Mesenchymal stem cell (in vitro differentiated cells and primary cell): ENCODE results near the gene LRP1B.

Experiments used
- DNase-seq: peaks from one replicate; pipeline ENCODE4 v3.0.0-alpha.2; 2013
- H2AFZ ChIP-seq: one replicate; pipeline ENCODE4 v1.6.1; 2013; ENCODE audit warnings: low read depth, mild to moderate bottlenecking, control low read depth, inconsistent platforms, low read length, moderate library complexity
- H2AK5ac ChIP-seq: 2 replicates; pipeline ENCODE4 v1.6.1; 2013; ENCODE audit warnings: low read length, moderate library complexity, mild to moderate bottlenecking, inconsistent platforms; ENCODE audit not compliant: severe bottlenecking
- H2BK120ac ChIP-seq: one replicate; pipeline ENCODE4 v1.6.1; 2013; ENCODE audit warnings: low read depth, mild to moderate bottlenecking, inconsistent platforms, low read length, moderate library complexity
- H2BK12ac ChIP-seq, 2 experiments: one replicate each; pipeline ENCODE4 v1.6.1; 2013; ENCODE audit warnings: inconsistent platforms in 2 of 2, low read length in 2 of 2, mild to moderate bottlenecking in 2 of 2, moderate library complexity in 2 of 2, control low read depth in 1 of 2
- H2BK15ac ChIP-seq: one replicate; pipeline ENCODE4 v1.6.1; 2013; ENCODE audit warnings: mild to moderate bottlenecking, low read depth, inconsistent platforms; ENCODE audit not compliant: poor library complexity, severe bottlenecking
- H2BK5ac ChIP-seq: 2 replicates; pipeline ENCODE4 v1.6.1; 2013; ENCODE audit warnings: low read depth, mild to moderate bottlenecking, low read length, control low read depth, inconsistent platforms; ENCODE audit not compliant: poor library complexity, severe bottlenecking
- H3K14ac ChIP-seq, 2 experiments: one replicate each; pipeline ENCODE4 v1.6.1; 2013; ENCODE audit warnings: inconsistent platforms in 2 of 2, low read length in 2 of 2, control low read depth in 1 of 2, mild to moderate bottlenecking in 1 of 2, moderate library complexity in 1 of 2
- H3K18ac ChIP-seq, 2 experiments: one replicate each; pipeline ENCODE4 v1.6.1; 2013; ENCODE audit warnings: inconsistent platforms in 2 of 2, low read length in 2 of 2, control low read depth in 1 of 2, low read depth in 1 of 2, mild to moderate bottlenecking in 1 of 2
- H3K23ac ChIP-seq, 2 experiments: one replicate each; pipeline ENCODE4 v1.6.1; 2013; ENCODE audit warnings: inconsistent platforms in 2 of 2, low read length in 2 of 2, mild to moderate bottlenecking in 2 of 2, moderate library complexity in 2 of 2, control low read depth in 1 of 2
- H3K27ac ChIP-seq: 2 replicates; pipeline ENCODE4 v1.5.1; 2013; ENCODE audit warnings: mild to moderate bottlenecking, moderate library complexity, low read length, control low read depth, inconsistent platforms; ENCODE audit not compliant: poor library complexity, severe bottlenecking
- H3K27me3 ChIP-seq, 2 experiments: 2 replicates each; pipeline versions ENCODE4 v1.6.1 to v1.7.0; 2013; ENCODE audit warnings: low read length in 2 of 2, mild to moderate bottlenecking in 2 of 2, moderate library complexity in 2 of 2, control low read depth in 1 of 2, inconsistent platforms in 1 of 2; ENCODE audit not compliant: control insufficient read depth in 1 of 2, insufficient read depth in 1 of 2
- H3K36me3 ChIP-seq, 2 experiments: 2 replicates each; pipeline versions ENCODE4 v1.6.1 to v1.7.0; 2013; ENCODE audit warnings: low read length in 2 of 2, control low read depth in 1 of 2, inconsistent platforms in 1 of 2, low read depth in 1 of 2, mild to moderate bottlenecking in 1 of 2; ENCODE audit not compliant: insufficient read depth in 2 of 2, control insufficient read depth in 1 of 2
- H3K4ac ChIP-seq, 2 experiments: one replicate each; pipeline ENCODE4 v1.6.1; 2013; ENCODE audit warnings: inconsistent platforms in 2 of 2, low read length in 2 of 2, mild to moderate bottlenecking in 2 of 2, moderate library complexity in 2 of 2, control low read depth in 1 of 2, low read depth in 1 of 2
- H3K4me1 ChIP-seq: 2 replicates; pipeline ENCODE4 v1.6.1; 2013; ENCODE audit warnings: low read depth, low read length, control low read depth; ENCODE audit not compliant: control insufficient read depth, insufficient read depth
- H3K4me2 ChIP-seq: 2 replicates; pipeline ENCODE4 v1.6.1; 2013; ENCODE audit warnings: low read length, mild to moderate bottlenecking, inconsistent platforms; ENCODE audit not compliant: poor library complexity, severe bottlenecking
- H3K4me3 ChIP-seq, 2 experiments: 2 replicates each; pipeline versions ENCODE4 v1.5.1 to v1.7.0; 2013; ENCODE audit warnings: low read length in 2 of 2, mild to moderate bottlenecking in 2 of 2, control low read depth in 1 of 2, low read depth in 1 of 2; ENCODE audit not compliant: insufficient read depth in 1 of 2
- H3K79me1 ChIP-seq: replicated peaks from 2 replicates; pipeline ENCODE4 v1.6.1; 2013; ENCODE audit warnings: mild to moderate bottlenecking, control low read depth, low read length, inconsistent platforms; ENCODE audit not compliant: poor library complexity, severe bottlenecking
- H3K9ac ChIP-seq: 2 replicates; pipeline ENCODE4 v1.7.0; 2013; ENCODE audit warnings: mild to moderate bottlenecking, low read length, moderate library complexity
- H3K9me3 ChIP-seq: 2 replicates; pipeline ENCODE4 v1.7.0; 2013; ENCODE audit warnings: mild to moderate bottlenecking, low read length; ENCODE audit not compliant: control insufficient read depth
- H4K8ac ChIP-seq: one replicate; pipeline ENCODE4 v1.6.1; 2013; ENCODE audit warnings: inconsistent platforms, mild to moderate bottlenecking, low read length, moderate library complexity
- H4K91ac ChIP-seq: one replicate; pipeline ENCODE4 v1.6.1; 2013; ENCODE audit warnings: mild to moderate bottlenecking, low read length, inconsistent platforms
- WGBS: methylation state at CpG from one replicate; pipeline ENCODE4 v1.1.7; 2013; ENCODE audit warnings: mixed read lengths; 5-methylcytosine and 5-hydroxymethylcytosine counted together

Gene LRP1B

DNA sequence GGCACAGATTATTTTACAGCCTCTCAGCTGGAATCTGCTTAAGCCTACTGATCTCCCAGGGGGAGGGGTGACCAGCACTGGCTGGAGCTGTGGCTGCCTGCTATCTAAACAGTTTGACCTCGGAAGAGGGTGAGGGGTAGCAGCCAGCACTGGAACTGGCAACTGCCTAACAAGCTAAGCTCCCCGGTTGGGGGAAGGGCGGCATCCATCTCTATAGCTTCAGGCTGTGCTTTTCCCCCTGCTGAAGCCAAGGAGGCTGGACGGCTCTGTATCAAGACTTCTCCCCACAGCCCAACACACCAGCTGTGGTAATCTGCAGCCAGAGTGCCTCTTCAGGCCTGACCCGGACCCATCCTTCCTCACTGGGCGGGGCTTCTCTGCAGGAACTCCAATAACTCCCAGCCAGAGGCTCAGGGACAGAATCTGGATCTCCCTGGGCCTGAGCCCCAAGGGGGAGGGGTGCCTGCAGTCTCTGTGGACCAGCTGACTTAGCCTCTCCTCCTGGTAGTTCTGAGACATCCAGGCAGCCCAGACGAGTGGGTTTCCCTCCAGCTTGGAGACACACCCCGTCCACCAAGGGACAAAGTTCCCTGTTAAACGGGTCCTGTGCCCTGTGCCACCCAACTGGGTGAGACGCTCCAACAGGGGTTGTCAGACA, 560.2 kb downstream of the LRP1B start:
- Histone ChIP-seq H3K4me1 (no peaks in the 10 kb centered on the region), H3K14ac (no peak overlapping the region), H2AFZ (peak overlapping the region; percentile 16), H3K79me1 (no peaks in the 10 kb centered on the region), H3K4me3 (no peak overlapping the region), H3K4ac (no peak overlapping the region), H3K23ac (no peak overlapping the region), H3K18ac (peak overlapping the region; percentile 9 to 62), H3K9ac (no peak overlapping the region), H2BK120ac (no peak overlapping the region), H2BK5ac (no peak overlapping the region), H4K91ac (peak overlapping the region; percentile 2), H2BK12ac (peak overlapping the region in 1 of 2 experiments; percentile 11), H3K36me3 (no peaks in the 10 kb centered on the region), H3K27ac (no peak overlapping the region), H3K4me2 (no peak overlapping the region), H2BK15ac (no peak overlapping the region), H4K8ac (peak overlapping the region; percentile 59), H3K9me3 (no peaks in the 10 kb centered on the region), H2AK5ac (no peak overlapping the region), H3K27me3 (no peaks in the 10 kb centered on the region)
- peak; percentile 7 for DNase-seq
- WGBS: 56% methylated on average over 10 of the region's 10 CpGs

- H3K4ac ChIP-seq: no peak overlapping the region
- peak overlapping the region; percentile 23 for H4K91ac ChIP-seq
- no peak overlapping the region for H3K4me3 ChIP-seq
- no peak overlapping the region for H2BK120ac ChIP-seq
- 97% methylated on average over 2 of the region's 4 CpGs for WGBS
- H3K9ac ChIP-seq: no peak overlapping the region
- H3K27me3 ChIP-seq: no peaks in the 10 kb centered on the region
- peak overlapping the region in 1 of 2 experiments; percentile 62 for H3K18ac ChIP-seq
- H3K4me1 ChIP-seq: no peaks in the 10 kb centered on the region
- H2AFZ ChIP-seq: no peak overlapping the region
- H2BK12ac ChIP-seq: no peak overlapping the region
- no peak overlapping the region for H2AK5ac ChIP-seq
- no peak overlapping the region for H2BK5ac ChIP-seq
- no peaks in the 10 kb centered on the region for H3K79me1 ChIP-seq
- no peaks in the 10 kb centered on the region for H3K9me3 ChIP-seq
- no peak overlapping the region for H3K27ac ChIP-seq
- H2BK15ac ChIP-seq: no peak overlapping the region
- no peak for DNase-seq
- H4K8ac ChIP-seq: peak overlapping the region; percentile 59
- H3K23ac ChIP-seq: no peak overlapping the region
- H3K36me3 ChIP-seq: no peaks in the 10 kb centered on the region
- no peak overlapping the region for H3K14ac ChIP-seq
- no peak overlapping the region for H3K4me2 ChIP-seq
Observed at GRCh38 chr2:141569941-141570340, 560.9 kb downstream of the LRP1B start.

GRCh38 chr2:141565597-141565996, 565.2 kb downstream of the LRP1B start:
- no peak overlapping the region for H3K18ac ChIP-seq
- H3K9me3 ChIP-seq: no peaks in the 10 kb centered on the region
- no peaks in the 10 kb centered on the region for H3K79me1 ChIP-seq
- WGBS: no CpG with 5 or more reads among the region's 3 CpGs
- H2AFZ ChIP-seq: no peak overlapping the region
- H3K4me3 ChIP-seq: no peak overlapping the region
- H3K4ac ChIP-seq: no peak overlapping the region
- no peak overlapping the region for H2BK12ac ChIP-seq
- H3K4me2 ChIP-seq: no peak overlapping the region
- no peaks in the 10 kb centered on the region for H3K27me3 ChIP-seq
- no peaks in the 10 kb centered on the region for H3K4me1 ChIP-seq
- no peak for DNase-seq
- no peak overlapping the region for H2AK5ac ChIP-seq
- no peak overlapping the region for H2BK120ac ChIP-seq
- no peaks in the 10 kb centered on the region for H3K36me3 ChIP-seq
- no peak overlapping the region for H4K91ac ChIP-seq
- H3K27ac ChIP-seq: no peak overlapping the region
- no peak overlapping the region for H2BK5ac ChIP-seq
- no peak overlapping the region for H3K14ac ChIP-seq
- H4K8ac ChIP-seq: no peak overlapping the region
- no peak overlapping the region for H2BK15ac ChIP-seq
- no peak overlapping the region for H3K23ac ChIP-seq
- no peak overlapping the region for H3K9ac ChIP-seq

- H3K4me2 ChIP-seq: no peak overlapping the region
- H3K79me1 ChIP-seq: no peaks in the 10 kb centered on the region
- H3K4ac ChIP-seq: no peak overlapping the region
- no peak overlapping the region for H3K14ac ChIP-seq
- no peak overlapping the region for H4K8ac ChIP-seq
- H2BK5ac ChIP-seq: no peak overlapping the region
- H2BK15ac ChIP-seq: no peak overlapping the region
- no CpG with 5 or more reads among the region's 1 CpG for WGBS
- H3K18ac ChIP-seq: no peak overlapping the region
- H3K4me1 ChIP-seq: no peaks in the 10 kb centered on the region
- no peak for DNase-seq
- no peak overlapping the region for H4K91ac ChIP-seq
- H2AK5ac ChIP-seq: no peak overlapping the region
- no peak overlapping the region for H3K23ac ChIP-seq
- no peak overlapping the region for H3K4me3 ChIP-seq
- no peaks in the 10 kb centered on the region for H3K27me3 ChIP-seq
- H2BK120ac ChIP-seq: no peak overlapping the region
- H3K27ac ChIP-seq: no peak overlapping the region
- H3K36me3 ChIP-seq: no peaks in the 10 kb centered on the region
- H2AFZ ChIP-seq: no peak overlapping the region
- no peak overlapping the region for H3K9ac ChIP-seq
- no peaks in the 10 kb centered on the region for H3K9me3 ChIP-seq
- no peak overlapping the region for H2BK12ac ChIP-seq
Observed at GRCh38 chr2:141560723-141561122, 570.1 kb downstream of the LRP1B start.
